ENCODE data around the gene ARHGEF9. TPM values are rescaled to one million over a fixed set of nuclear protein-coding genes. Genes with fewer than 3 reads are reported as not detected.
"Not testable (repeated sequence)": the region's sequence is repeated elsewhere in the genome, so short reads cannot be mapped to it uniquely, and the experiment has no call there.

The ARHGEF9 gene
- 10 to 100 TPM; 18.7 to 21.4 (median 20.4) TPM for total RNA-seq

DNA sequence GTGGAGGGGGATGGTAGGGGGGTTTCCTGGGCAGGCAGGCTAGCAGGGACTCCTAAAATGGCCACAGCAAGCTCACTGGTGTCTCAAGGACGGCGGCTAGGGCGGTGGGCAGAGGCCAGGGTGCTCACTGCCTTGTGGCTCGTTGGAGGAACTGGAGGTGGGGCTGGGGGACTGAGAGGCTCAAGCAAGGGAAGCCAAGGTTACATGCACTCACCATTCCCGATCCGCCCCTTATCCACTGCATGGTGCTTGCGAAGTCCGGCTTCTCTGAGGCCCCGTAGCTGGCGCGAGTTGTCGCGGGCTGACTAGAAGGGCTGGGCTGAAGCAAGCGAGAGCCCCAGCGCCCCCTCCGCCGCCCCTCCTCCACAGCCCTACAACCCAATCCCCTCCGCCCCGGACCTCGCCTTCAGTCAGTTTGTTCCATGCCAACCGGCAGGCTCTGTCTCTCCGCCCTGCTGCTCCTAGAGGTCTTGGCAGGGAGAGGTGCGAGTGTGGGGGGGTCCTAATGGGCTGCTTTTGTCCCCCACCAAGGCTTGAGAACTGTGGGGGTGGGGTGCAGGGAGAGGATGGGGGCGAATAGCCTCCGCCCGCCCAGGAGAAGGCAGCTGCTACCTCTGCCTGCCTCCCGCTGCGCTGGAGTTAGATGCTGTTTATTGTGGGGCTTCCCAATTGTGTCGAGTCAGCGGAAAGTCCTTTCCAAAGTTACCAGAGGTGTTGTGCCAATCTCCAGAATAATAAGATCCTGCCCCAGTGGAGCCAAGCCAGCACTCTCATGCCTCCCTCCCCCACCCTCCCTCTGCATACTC is at the start of gene ARHGEF9:
Gene ARHGEF9 (minus strand): TSS at position 313 of the 806 bp plus-strand sequence. CDS start 69 bp downstream, at position 244.
- Histone ChIP-seq H3K4me1 (peaks cover 0 to 15% (median 10%) of the 10 kb centered on the region in 4 donors), H3K27ac (replicated peaks in 1 of 4) (peak within 1 kb of the TSS in 3 of 4 donors; percentile 34 to 57 (median 39)), H3K4me3 (peak within 1 kb of the TSS; percentile 57 to 65 (median 58)), H3K9me3 (no peaks in the 10 kb centered on the region), H3K36me3 (no peaks in the 10 kb centered on the region), H3K27me3 (no peaks in the 10 kb centered on the region)
- intact Hi-C loops (cut with DNase I): no loop called here
- 10% methylated on average over 7 of the region's 30 CpGs for WGBS
- TF ChIP-seq EP300 (IDR thresholded peaks at IDR 0.05) (no peak), POLR2A (IDR thresholded peaks at IDR 0.05; ENCODE audit: low read depth) (no peak), POLR2AphosphoS5 (IDR thresholded peaks at IDR 0.05) (no peak)
- TF ChIP-seq, protein P1, sequence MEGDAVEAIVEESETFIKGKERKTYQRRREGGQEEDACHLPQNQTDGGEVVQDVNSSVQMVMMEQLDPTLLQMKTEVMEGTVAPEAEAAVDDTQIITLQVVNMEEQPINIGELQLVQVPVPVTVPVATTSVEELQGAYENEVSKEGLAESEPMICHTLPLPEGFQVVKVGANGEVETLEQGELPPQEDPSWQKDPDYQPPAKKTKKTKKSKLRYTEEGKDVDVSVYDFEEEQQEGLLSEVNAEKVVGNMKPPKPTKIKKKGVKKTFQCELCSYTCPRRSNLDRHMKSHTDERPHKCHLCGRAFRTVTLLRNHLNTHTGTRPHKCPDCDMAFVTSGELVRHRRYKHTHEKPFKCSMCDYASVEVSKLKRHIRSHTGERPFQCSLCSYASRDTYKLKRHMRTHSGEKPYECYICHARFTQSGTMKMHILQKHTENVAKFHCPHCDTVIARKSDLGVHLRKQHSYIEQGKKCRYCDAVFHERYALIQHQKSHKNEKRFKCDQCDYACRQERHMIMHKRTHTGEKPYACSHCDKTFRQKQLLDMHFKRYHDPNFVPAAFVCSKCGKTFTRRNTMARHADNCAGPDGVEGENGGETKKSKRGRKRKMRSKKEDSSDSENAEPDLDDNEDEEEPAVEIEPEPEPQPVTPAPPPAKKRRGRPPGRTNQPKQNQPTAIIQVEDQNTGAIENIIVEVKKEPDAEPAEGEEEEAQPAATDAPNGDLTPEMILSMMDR (IDR thresholded peaks at IDR 0.05): no peak
- DNase-seq (ENCODE audit: extremely low spot score): no peak

DNA sequence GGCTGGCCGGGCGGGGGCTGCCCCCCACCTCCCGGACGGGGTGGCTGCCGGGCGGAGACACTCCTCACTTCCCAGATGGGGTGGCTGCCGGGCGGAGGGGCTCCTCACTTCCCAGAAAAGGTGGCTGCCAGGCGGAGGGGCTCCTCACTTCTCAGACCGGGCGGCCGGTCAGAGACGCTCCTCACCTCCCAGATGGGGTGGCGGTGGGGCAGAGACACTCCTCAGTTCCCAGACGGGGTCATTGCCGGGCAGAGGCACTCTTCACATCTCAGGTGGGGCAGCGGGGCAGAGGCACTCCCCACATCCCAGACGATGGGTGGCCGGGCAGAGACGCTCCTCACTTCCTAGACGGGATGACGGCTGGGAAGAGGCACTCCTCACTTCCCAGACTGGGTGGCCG is 40.4 kb upstream of the ARHGEF9 start:
- H3K4me1 ChIP-seq; H3K36me3 ChIP-seq; DNase-seq (ENCODE audit: extremely low spot score); H3K4me3 ChIP-seq; intact Hi-C loops (cut with DNase I); H3K27ac ChIP-seq (replicated peaks in 1 of 4); H3K27me3 ChIP-seq: not testable (repeated sequence)
- 95% methylated on average over 13 of the region's 23 CpGs for WGBS
- peaks cover 0 to 13% (median 0%) of the 10 kb centered on the region in 4 donors for H3K9me3 ChIP-seq

DNA sequence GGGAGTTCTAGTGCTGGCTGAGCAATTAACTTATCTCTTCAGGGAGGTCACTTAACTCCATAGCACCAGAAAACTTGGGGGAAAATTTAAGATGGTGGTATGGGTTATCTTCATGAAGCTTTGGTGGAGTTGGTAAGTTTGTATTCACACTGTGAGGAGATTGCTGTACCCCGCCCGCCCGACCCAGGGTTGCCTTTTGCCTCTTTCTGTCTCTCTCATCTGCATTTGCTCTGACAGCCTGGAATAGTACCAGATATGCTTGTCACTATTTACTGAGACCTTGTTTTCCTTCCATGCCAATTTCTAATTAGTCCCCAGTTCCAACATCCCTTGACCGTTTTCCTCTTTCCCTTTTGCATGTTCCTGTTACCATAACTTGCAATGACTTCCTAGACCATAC is 33.1 kb upstream of the ARHGEF9 start:
- H3K4me1 ChIP-seq: no peaks in the 10 kb centered on the region
- H3K27me3 ChIP-seq: no peaks in the 10 kb centered on the region
- 96% methylated on average over 4 of the region's 4 CpGs for WGBS
- no peak overlapping the region for H3K27ac ChIP-seq (replicated peaks in 1 of 4)
- no peaks in the 10 kb centered on the region for H3K9me3 ChIP-seq
- TF ChIP-seq EP300 (IDR thresholded peaks at IDR 0.05) (no peak), POLR2AphosphoS5 (IDR thresholded peaks at IDR 0.05) (no peak), POLR2A (IDR thresholded peaks at IDR 0.05; ENCODE audit: low read depth) (no peak)
- TF ChIP-seq, protein P1 (IDR thresholded peaks at IDR 0.05): no peak
- H3K36me3 ChIP-seq: no peaks in the 10 kb centered on the region
- intact Hi-C loops (cut with DNase I): no loop called here
- H3K4me3 ChIP-seq: no peak overlapping the region
- DNase-seq (ENCODE audit: extremely low spot score): no peak

DNA sequence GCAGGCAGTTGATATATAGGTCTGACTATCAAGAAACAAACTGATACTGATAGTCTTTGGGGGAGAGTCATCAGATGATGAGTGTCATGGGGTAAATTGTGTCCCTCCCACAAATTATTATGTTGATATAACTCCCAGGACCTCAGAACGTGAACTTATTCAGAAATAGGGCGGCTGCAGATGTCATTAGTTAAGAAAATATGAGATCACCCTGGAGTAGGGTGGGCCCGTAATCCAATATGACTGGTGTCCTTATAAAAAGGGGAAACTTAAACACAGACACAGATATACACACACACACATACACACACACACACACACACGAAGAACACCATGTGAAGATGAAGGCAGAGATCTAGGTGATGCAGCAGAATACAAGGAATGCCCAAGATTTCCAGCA is 32.7 kb upstream of the ARHGEF9 start:
- intact Hi-C loops (cut with DNase I): no loop called here
- Histone ChIP-seq H3K9me3 (no peaks in the 10 kb centered on the region), H3K4me3 (no peak overlapping the region), H3K27me3 (no peaks in the 10 kb centered on the region), H3K4me1 (no peaks in the 10 kb centered on the region), H3K36me3 (no peaks in the 10 kb centered on the region), H3K27ac (replicated peaks in 1 of 4) (no peak overlapping the region)
- 61% methylated on average over 4 of the region's 4 CpGs for WGBS
- no peak for TF ChIP-seq POLR2AphosphoS5 (IDR thresholded peaks at IDR 0.05)
- no peak for TF ChIP-seq EP300 (IDR thresholded peaks at IDR 0.05)
- TF ChIP-seq, protein P1 (IDR thresholded peaks at IDR 0.05): no peak
- TF ChIP-seq POLR2A (IDR thresholded peaks at IDR 0.05; ENCODE audit: low read depth): no peak
- DNase-seq (ENCODE audit: extremely low spot score): no peak

DNA sequence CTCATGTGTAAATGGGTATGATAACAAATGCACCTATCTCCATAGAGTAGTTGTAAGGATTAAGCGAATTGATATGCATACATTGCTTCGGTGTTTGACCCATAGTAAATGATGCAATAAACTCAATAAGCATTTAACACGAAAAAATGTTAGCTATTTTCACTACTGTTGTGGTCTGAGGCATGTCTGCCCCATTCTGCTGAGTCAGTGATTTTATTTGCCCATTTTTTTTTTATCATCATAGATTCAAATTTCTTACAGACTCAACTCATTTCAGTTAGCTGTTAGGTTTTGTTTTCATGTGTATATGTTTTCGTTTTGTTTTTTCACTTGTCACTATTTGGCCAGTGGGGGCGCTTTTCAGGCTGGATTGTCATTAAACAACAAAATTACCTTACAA is 27.8 kb upstream of the ARHGEF9 start:
- intact Hi-C loops (cut with DNase I): no loop called here
- DNase-seq (ENCODE audit: extremely low spot score): no peak
- WGBS: 73% methylated on average over 5 of the region's 5 CpGs

More for the DNA sequence above, 27.8 kb upstream of the ARHGEF9 start:
- no peaks in the 10 kb centered on the region for H3K9me3 ChIP-seq
- TF ChIP-seq EP300 (IDR thresholded peaks at IDR 0.05) (no peak), POLR2AphosphoS5 (IDR thresholded peaks at IDR 0.05) (no peak)
- TF ChIP-seq, protein P1 (IDR thresholded peaks at IDR 0.05): no peak
- no peaks in the 10 kb centered on the region for H3K36me3 ChIP-seq
- H3K27ac ChIP-seq (replicated peaks in 1 of 4): no peak overlapping the region
- H3K4me3 ChIP-seq: no peak overlapping the region
- no peaks in the 10 kb centered on the region for H3K4me1 ChIP-seq
- H3K27me3 ChIP-seq: no peaks in the 10 kb centered on the region
